H1 (cell line): Measurements from ENCODE around the gene GRK3. TPM values are rescaled to one million over a fixed set of nuclear protein-coding genes. Genes with fewer than 3 reads are reported as not detected.
"Not testable (repeated sequence)": the region's sequence is repeated elsewhere in the genome, so short reads cannot be mapped to it uniquely, and the experiment has no call there.

Experiments used
- CTCF ChIA-PET: fragments of 300-600 bp; sonication (Branson Sonifier 250); formaldehyde crosslinking; loops from one replicate; lab custom pipeline; 2021; ENCODE audit not compliant: partially characterized antibody; lab: Charles Lee
- POLR2A ChIA-PET: fragments of 300-600 bp; sonication (Branson Sonifier 250); formaldehyde crosslinking; loops from one replicate; lab custom pipeline; 2021; ENCODE audit warnings: inconsistent platforms; ENCODE audit not compliant: partially characterized antibody; lab: Charles Lee
- DNase-seq, 2 experiments: peaks; one replicate each; pipeline versions ENCODE4 v3.0.0 to v3.0.0-alpha.2; 2010 to 2022; ENCODE audit warnings: low spot score in 2 of 2, low read depth in 1 of 2, mixed read lengths in 1 of 2
- FAIRE-seq: peaks from 2 replicates; lab custom pipeline; 2011; peaks lifted over from hg19 to GRCh38; lab: Jason Lieb, UNC
- H2AFZ ChIP-seq: 2 replicates; pipeline ENCODE4 v1.8.1; 2012; ENCODE audit warnings: low read length, inconsistent platforms
- H2AK5ac ChIP-seq: 2 replicates; pipeline ENCODE4 v1.6.1; 2013; ENCODE audit warnings: low read depth, low read length
- H2BK120ac ChIP-seq: replicated peaks from 2 replicates; pipeline ENCODE3; 2013; ENCODE audit warnings: low read depth, low read length, inconsistent platforms
- H2BK12ac ChIP-seq: 2 replicates; pipeline ENCODE4 v1.6.1; 2013; ENCODE audit warnings: low read depth, low read length
- H2BK15ac ChIP-seq: 2 replicates; pipeline ENCODE4 v1.6.1; 2013; ENCODE audit warnings: low read length
- H2BK20ac ChIP-seq: 2 replicates; pipeline ENCODE4 v1.6.1; 2013; ENCODE audit warnings: low read length
- H2BK5ac ChIP-seq: 2 replicates; pipeline ENCODE4 v1.6.1; 2013; ENCODE audit warnings: low read depth, low read length
- H3K14ac ChIP-seq: 2 replicates; pipeline ENCODE4 v1.6.1; 2013; ENCODE audit warnings: inconsistent platforms; ENCODE audit not compliant: insufficient read length
- H3K18ac ChIP-seq: 2 replicates; pipeline ENCODE4 v1.6.1; 2013; ENCODE audit warnings: low read length; ENCODE audit errors: extremely low read depth
- H3K23ac ChIP-seq: 2 replicates; pipeline ENCODE4 v1.6.1; 2013; ENCODE audit warnings: inconsistent platforms; ENCODE audit not compliant: insufficient read length
- H3K23me2 ChIP-seq: 2 replicates; pipeline ENCODE4 v1.6.1; 2013; ENCODE audit warnings: low read depth, low read length
- H3K27ac ChIP-seq: 2 replicates; pipeline ENCODE4 v1.6.1; 2011; ENCODE audit warnings: low read depth, low read length, inconsistent platforms
- H3K27me3 ChIP-seq, 4 experiments: replicated peaks in 1 of 4; 1 replicate in 1 of 4; 2 replicates in 3 of 4; pipeline versions ENCODE4 v1.6.1 to v1.8.1; 2011 to 2013; ENCODE audit warnings: low read length in 3 of 4, mild to moderate bottlenecking in 3 of 4, inconsistent platforms in 2 of 4, mixed read lengths in 2 of 4, moderate library complexity in 1 of 4; ENCODE audit not compliant: control insufficient read depth in 3 of 4, insufficient read depth in 3 of 4; ENCODE audit errors: extremely low read depth in 1 of 4
- H3K36me3 ChIP-seq, 4 experiments: 2 replicates each; pipeline versions ENCODE4 v1.6.1 to v1.8.1; 2011 to 2013; ENCODE audit warnings: mild to moderate bottlenecking in 4 of 4, low read length in 3 of 4, moderate library complexity in 2 of 4, control low read depth in 1 of 4, inconsistent platforms in 1 of 4; ENCODE audit not compliant: insufficient read depth in 4 of 4, control insufficient read depth in 2 of 4
- H3K4ac ChIP-seq: replicated peaks from 2 replicates; pipeline ENCODE3; 2013; ENCODE audit warnings: low read length, low read depth, mixed read lengths, inconsistent platforms; ENCODE audit not compliant: insufficient read length
- H3K4me1 ChIP-seq, 4 experiments: replicated peaks in 1 of 4; 1 replicate in 1 of 4; 2 replicates in 3 of 4; pipeline versions ENCODE4 v1.6.1 to v1.8.1; 2011 to 2013; ENCODE audit warnings: low read length in 3 of 4, inconsistent platforms in 2 of 4, mixed read lengths in 1 of 4; ENCODE audit not compliant: insufficient read depth in 4 of 4, control insufficient read depth in 3 of 4
- H3K4me2 ChIP-seq, 2 experiments: 2 replicates each; pipeline versions ENCODE4 v1.6.1 to v1.8.1; 2011 to 2013; ENCODE audit warnings: low read depth in 2 of 2, low read length in 2 of 2, control low read depth in 1 of 2, inconsistent platforms in 1 of 2, mild to moderate bottlenecking in 1 of 2; ENCODE audit not compliant: insufficient read depth in 1 of 2
- H3K4me3 ChIP-seq, 4 experiments: fragments of 200-600, 300-600 bp in 1 of 4; sonication (generic), shearing (Covaris generic), sonication (Bioruptor Twin) in 1 of 4; 2 replicates each; pipeline versions ENCODE4 v1.5.1 to v1.8.1; 2011 to 2016; ENCODE audit warnings: low read length in 4 of 4, low read depth in 3 of 4, control low read depth in 2 of 4, inconsistent platforms in 2 of 4, mild to moderate bottlenecking in 2 of 4, mixed read lengths in 1 of 4, moderate library complexity in 1 of 4; ENCODE audit not compliant: insufficient read depth in 2 of 4; ENCODE audit errors: extremely low read depth in 1 of 4
- H3K56ac ChIP-seq: replicated peaks from 2 replicates; pipeline ENCODE3; 2013; ENCODE audit warnings: low read depth, mild to moderate bottlenecking, mixed read lengths, low read length, inconsistent platforms; ENCODE audit not compliant: insufficient read length
- H3K79me1 ChIP-seq: 2 replicates; pipeline ENCODE4 v1.6.1; 2013; ENCODE audit warnings: low read depth, low read length, control low read depth
- H3K79me2 ChIP-seq, 2 experiments: 2 replicates each; pipeline versions ENCODE4 v1.6.1 to v1.8.1; 2012 to 2013; ENCODE audit warnings: low read length in 2 of 2, mild to moderate bottlenecking in 2 of 2, inconsistent platforms in 1 of 2; ENCODE audit not compliant: insufficient read depth in 2 of 2, control insufficient read depth in 1 of 2
- H3K9ac ChIP-seq, 4 experiments: replicated peaks in 1 of 4; 1 replicate in 1 of 4; 2 replicates in 3 of 4; pipeline versions ENCODE4 v1.6.1 to v1.8.1; 2011 to 2013; ENCODE audit warnings: low read depth in 3 of 4, low read length in 3 of 4, control low read depth in 2 of 4, mild to moderate bottlenecking in 2 of 4, moderate library complexity in 2 of 4, inconsistent platforms in 1 of 4; ENCODE audit errors: extremely low read depth in 1 of 4
- H3K9me3 ChIP-seq, 2 experiments: 2 replicates each; pipeline versions ENCODE4 v1.6.1 to v1.8.1; 2012 to 2013; ENCODE audit warnings: mild to moderate bottlenecking in 2 of 2, moderate library complexity in 2 of 2, control low read depth in 1 of 2, inconsistent platforms in 1 of 2, low read depth in 1 of 2, low read length in 1 of 2, mixed read lengths in 1 of 2; ENCODE audit not compliant: insufficient read depth in 2 of 2
- H4K20me1 ChIP-seq, 2 experiments: replicated peaks in 1 of 2; 2 replicates each; pipeline versions ENCODE3 to v1.8.1; 2011 to 2013; ENCODE audit warnings: inconsistent platforms in 2 of 2, low read length in 2 of 2, mild to moderate bottlenecking in 1 of 2; ENCODE audit not compliant: insufficient read depth in 2 of 2, control insufficient read depth in 1 of 2
- H4K5ac ChIP-seq: 2 replicates; pipeline ENCODE4 v1.6.1; 2013; ENCODE audit warnings: low read length, low read depth, mixed read lengths, inconsistent platforms; ENCODE audit not compliant: insufficient read length
- H4K8ac ChIP-seq: 2 replicates; pipeline ENCODE4 v1.8.0; 2013; ENCODE audit warnings: mild to moderate bottlenecking, moderate library complexity, low read length, inconsistent platforms; ENCODE audit not compliant: insufficient read depth; ENCODE audit errors: extremely low read depth
- H4K91ac ChIP-seq: replicated peaks from 2 replicates; pipeline ENCODE3; 2013; ENCODE audit warnings: low read length, mixed read lengths, inconsistent platforms; ENCODE audit not compliant: insufficient read length
- CBX8 ChIP-seq: fragments of 300-800, 300-1000 bp; sonication (generic); IDR thresholded peaks from 2 replicates; pipeline ENCODE4 v1.7.1; 2016; ENCODE audit warnings: low read depth, low read length, borderline replicate concordance
- CEBPB ChIP-seq: IDR thresholded peaks from 2 replicates; pipeline ENCODE4 v1.6.1; 2012; ENCODE audit warnings: low read depth, low read length
- GABPA ChIP-seq: IDR thresholded peaks from 2 replicates; pipeline ENCODE4 v1.6.1; 2011; ENCODE audit warnings: mild to moderate bottlenecking, low read length, moderate library complexity, borderline replicate concordance; ENCODE audit not compliant: insufficient read depth
- MAX ChIP-seq: IDR thresholded peaks from 2 replicates; pipeline ENCODE4 v1.6.1; 2012; ENCODE audit warnings: inconsistent platforms
- SP2 ChIP-seq: IDR thresholded peaks from 2 replicates; pipeline ENCODE4 v1.6.1; 2012; ENCODE audit warnings: mild to moderate bottlenecking, low read length, inconsistent platforms
- WGBS, 2 experiments: shearing (Covaris generic) in 1 of 2; methylation state at CpG; one replicate each; pipeline versions ENCODE4 v1.1.6 to v1.1.7; 2013 to 2015; ENCODE audit warnings: low lambda C conversion rate in 2 of 2, mixed read lengths in 2 of 2, inconsistent platforms in 1 of 2, low coverage in 1 of 2, missing lambda C conversion rate in 1 of 2; ENCODE audit not compliant: insufficient replicate concordance in 2 of 2, insufficient coverage in 1 of 2, insufficient read length in 1 of 2; ENCODE audit errors: extremely low coverage in 1 of 2, missing lambda C conversion rate in 1 of 2; 5-methylcytosine and 5-hydroxymethylcytosine counted together
- polyA plus RNA-seq, 7 experiments: library from polyadenylated mRNA; depleted of rRNA in 3 of 7; stranded (reverse) in 5 of 7; unstranded in 2 of 7; fragments of >200 nt in 5 of 7; fragments of 200-250 nt in 2 of 7; gene quantifications; 1 replicate in 5 of 7; 2 replicates in 1 of 7; 4 replicates in 1 of 7; pipeline versions ENCODE4 v1.2.1 to v1.2.3, GENCODE V29; 2011 to 2013; ENCODE audit warnings: missing spikeins in 2 of 7, mixed read lengths in 2 of 7
- total RNA-seq: library from RNA; stranded (reverse); fragmentation: NEBNext Ultra II Directional; extraction: Animal tissue kit (Norgen Biotek cat#: 25700); gene quantifications from 2 replicates; pipeline ENCODE4 v1.2.1, GENCODE V29; 2021

Gene GRK3
- total and polyA plus RNA-seq, 2 of the 8 experiments (the other 6 are each of a cell fraction or from before 2014, with no cell fraction given), result 7.5 to 35.3 TPM

GRCh38 chr22:25602916-25603315 is 38.4 kb downstream of the GRK3 start (continued):
- TF ChIP-seq MAX, result no peak
- no peak for TF ChIP-seq CEBPB
- no peak for TF ChIP-seq SP2
- no peak for TF ChIP-seq GABPA
- TF ChIP-seq CBX8, result no peak
- TF ChIP-seq, all 59 proteins: peak for 0

GRCh38 chr22:25605146-25605545 is 40.7 kb downstream of the GRK3 start:
- H3K56ac ChIP-seq, H2BK5ac ChIP-seq, H2AFZ ChIP-seq, FAIRE-seq, H4K20me1 ChIP-seq, H2BK20ac ChIP-seq, H4K5ac ChIP-seq, H3K23me2 ChIP-seq, H3K4me2 ChIP-seq, H3K4me1 ChIP-seq, H2AK5ac ChIP-seq, H3K79me2 ChIP-seq, H2BK15ac ChIP-seq, H4K8ac ChIP-seq, DNase-seq, H3K9me3 ChIP-seq, H3K79me1 ChIP-seq, H3K4me3 ChIP-seq, POLR2A ChIA-PET, H3K9ac ChIP-seq, H3K23ac ChIP-seq, H2BK12ac ChIP-seq, H3K4ac ChIP-seq, H3K27me3 ChIP-seq, H3K27ac ChIP-seq, H4K91ac ChIP-seq, H2BK120ac ChIP-seq, H3K14ac ChIP-seq, H3K36me3 ChIP-seq, H3K18ac ChIP-seq: not testable (repeated sequence)
- CTCF ChIA-PET, result interaction anchor here (0.5 to 0.6 kb wide), 2 partner anchors 65 to 131 kb away, joined by 3 read pairs; no protein-coding TSS in a partner anchor
- 90% methylated on average over 3 of the region's 3 CpGs; no CpG with 5 or more reads in 1 of the 2 experiments for WGBS, 2 experiments
